IPS-18a (cell line): ENCODE measurements around the gene HHEX.
"Not testable (repeated sequence)": the region's sequence is repeated elsewhere in the genome, so short reads cannot be mapped to it uniquely, and the experiment has no call there.

ENCODE experiments used
- H3K27ac ChIP-seq: one replicate; pipeline ENCODE4 v1.5.1; 2013; ENCODE audit warnings: low read length
- H3K27me3 ChIP-seq: one replicate; pipeline ENCODE4 v1.6.1; 2013; ENCODE audit warnings: mild to moderate bottlenecking, low read length; ENCODE audit not compliant: control insufficient read depth, insufficient read depth
- H3K36me3 ChIP-seq: one replicate; pipeline ENCODE4 v1.6.1; 2013; ENCODE audit warnings: low read depth, low read length; ENCODE audit not compliant: control insufficient read depth
- H3K4me1 ChIP-seq: one replicate; pipeline ENCODE4 v1.6.1; 2013; ENCODE audit warnings: low read depth, low read length; ENCODE audit not compliant: control insufficient read depth
- H3K4me3 ChIP-seq: one replicate; pipeline ENCODE4 v1.5.1; 2013; ENCODE audit warnings: low read length
- H3K9ac ChIP-seq: one replicate; pipeline ENCODE4 v1.6.1; 2013; ENCODE audit warnings: mild to moderate bottlenecking, low read length, moderate library complexity
- H3K9me3 ChIP-seq: one replicate; pipeline ENCODE4 v1.6.1; 2013; ENCODE audit warnings: low read depth, low read length; ENCODE audit not compliant: control insufficient read depth

Gene HHEX

DNA sequence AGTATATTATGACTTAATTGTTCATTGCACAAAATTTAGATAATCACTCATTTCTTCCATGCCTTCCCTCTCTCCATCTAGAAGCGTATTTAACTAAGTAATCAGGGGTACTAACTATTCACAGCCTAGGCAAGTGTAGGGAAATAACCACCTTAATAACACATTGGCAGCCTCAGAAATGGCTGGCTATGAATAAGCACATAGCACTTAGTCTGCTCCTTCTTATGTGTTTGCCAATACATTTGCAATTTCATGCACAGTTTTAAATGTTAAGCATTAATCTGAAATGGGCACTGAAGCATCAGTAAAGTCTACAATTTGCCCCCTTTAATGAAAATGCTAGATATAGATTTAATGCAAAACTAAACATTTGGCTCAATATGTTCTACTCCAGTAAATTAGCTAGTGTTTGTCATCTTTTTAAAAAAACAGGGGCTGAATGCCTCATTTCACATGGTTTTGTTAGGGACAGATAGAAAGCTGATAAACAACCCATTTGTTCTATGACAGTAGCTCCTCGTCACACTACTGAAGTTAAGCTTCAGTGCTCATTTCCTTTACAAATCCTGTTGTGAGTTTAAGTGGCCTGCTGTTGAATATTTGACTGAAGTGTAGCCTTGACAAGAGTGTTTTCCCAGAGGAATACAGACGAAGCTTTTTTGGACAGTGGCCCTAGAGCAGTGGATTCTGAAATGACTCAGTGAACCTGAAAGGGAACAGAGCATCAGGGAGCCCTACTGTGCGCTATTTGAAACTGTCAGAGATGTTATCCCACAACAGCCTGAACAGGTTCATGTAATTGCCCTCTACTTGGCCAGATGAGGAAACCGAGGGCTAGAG is 30.5 kb downstream of the HHEX start:
- H3K9me3 ChIP-seq: no peaks in the 10 kb centered on the region
- no peak overlapping the region for H3K9ac ChIP-seq
- no peaks in the 10 kb centered on the region for H3K27me3 ChIP-seq
- no peak overlapping the region for H3K4me3 ChIP-seq
- H3K36me3 ChIP-seq: no peaks in the 10 kb centered on the region
- no peak overlapping the region for H3K27ac ChIP-seq
- H3K4me1 ChIP-seq: no peaks in the 10 kb centered on the region

DNA sequence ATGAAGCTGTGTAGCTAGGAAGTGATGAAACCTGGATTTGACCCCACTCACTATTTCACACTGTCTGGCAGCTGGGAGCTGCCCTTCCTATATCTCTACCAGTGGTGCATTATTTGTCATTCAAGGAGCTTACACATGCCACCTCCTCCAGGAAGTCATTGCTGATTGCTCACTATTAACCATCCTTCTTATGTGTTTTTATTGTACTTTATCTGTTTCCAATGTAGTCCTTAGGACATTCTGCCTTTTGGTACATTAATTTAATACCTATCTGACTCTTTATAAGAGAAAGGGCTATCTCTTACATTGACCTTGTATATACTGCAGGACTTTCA is 31.0 kb downstream of the HHEX start:
- Histone ChIP-seq H3K27ac (no peak overlapping the region), H3K9me3 (no peaks in the 10 kb centered on the region), H3K9ac (no peak overlapping the region), H3K4me1 (no peaks in the 10 kb centered on the region), H3K4me3 (no peak overlapping the region), H3K36me3 (no peaks in the 10 kb centered on the region), H3K27me3 (no peaks in the 10 kb centered on the region)

DNA sequence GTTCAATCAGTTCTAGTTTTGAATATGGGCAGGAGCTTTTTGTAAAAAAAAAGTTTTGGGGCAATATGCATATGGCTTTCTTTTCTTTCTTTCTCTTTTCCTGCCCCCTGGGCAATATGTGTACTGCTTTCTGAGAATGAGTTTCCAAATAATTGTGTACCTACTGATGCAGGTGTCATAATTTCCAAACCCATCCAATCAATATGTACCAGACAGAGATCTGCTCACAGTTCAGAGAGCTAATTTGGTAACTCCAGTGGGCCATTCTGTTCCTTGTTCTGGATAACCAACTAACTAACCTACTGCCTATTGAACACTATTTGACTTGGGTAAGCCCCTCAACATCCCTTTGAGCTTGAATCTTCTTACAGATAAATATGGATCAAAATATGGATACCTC is 32.6 kb downstream of the HHEX start:
- Histone ChIP-seq H3K27me3 (no peaks in the 10 kb centered on the region), H3K9ac (no peak overlapping the region), H3K4me1 (peaks cover 3% of the 10 kb centered on the region), H3K9me3 (no peaks in the 10 kb centered on the region), H3K36me3 (no peaks in the 10 kb centered on the region), H3K27ac (no peak overlapping the region), H3K4me3 (no peak overlapping the region)

DNA sequence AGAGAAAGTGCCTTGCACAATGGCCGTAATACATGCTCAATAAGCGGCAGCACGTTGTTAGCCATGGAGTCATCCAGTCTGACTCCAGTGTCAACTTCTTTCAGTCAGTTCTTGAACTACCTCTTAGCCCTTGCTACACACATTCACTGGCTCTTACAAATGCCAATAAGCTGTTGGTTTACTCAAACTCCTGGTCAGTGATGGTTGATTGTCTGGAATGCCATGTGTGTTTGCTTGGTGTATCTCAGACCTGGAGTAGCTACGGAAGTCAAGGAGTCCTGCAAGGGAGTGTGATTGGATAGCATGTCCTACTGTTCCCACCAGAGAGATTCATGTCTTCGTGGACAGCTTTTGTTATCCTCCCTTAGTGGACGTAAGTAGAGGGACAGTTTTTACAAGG is 37.4 kb downstream of the HHEX start:
- no peak overlapping the region for H3K9ac ChIP-seq
- no peaks in the 10 kb centered on the region for H3K36me3 ChIP-seq
- H3K4me1 ChIP-seq: peaks cover 8% of the 10 kb centered on the region
- no peak overlapping the region for H3K27ac ChIP-seq
- no peaks in the 10 kb centered on the region for H3K27me3 ChIP-seq
- no peaks in the 10 kb centered on the region for H3K9me3 ChIP-seq
- H3K4me3 ChIP-seq: no peak overlapping the region

DNA sequence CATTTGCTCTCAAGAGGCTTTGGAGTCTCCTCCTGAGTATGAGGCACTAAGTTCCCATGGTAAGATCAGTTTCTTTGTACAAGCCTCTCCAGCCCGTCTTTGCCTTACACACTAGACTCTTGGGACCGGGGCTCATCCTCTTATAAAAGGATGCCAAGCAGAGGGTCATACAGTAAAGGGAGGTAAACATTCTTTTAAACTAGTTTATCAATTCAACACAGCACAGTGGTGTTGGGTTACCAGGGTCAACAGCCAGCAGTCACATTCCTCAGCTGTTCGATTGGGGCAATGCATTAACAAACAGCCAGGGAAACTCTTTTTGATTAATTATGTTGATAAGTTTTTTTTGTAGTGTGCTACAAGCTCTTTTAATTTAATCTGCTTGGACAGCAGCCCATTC is 37.8 kb downstream of the HHEX start:
- Histone ChIP-seq H3K4me3 (no peak overlapping the region), H3K9me3 (no peaks in the 10 kb centered on the region), H3K27me3 (no peaks in the 10 kb centered on the region), H3K36me3 (no peaks in the 10 kb centered on the region), H3K9ac (no peak overlapping the region), H3K27ac (no peak overlapping the region), H3K4me1 (peaks cover 8% of the 10 kb centered on the region)

DNA sequence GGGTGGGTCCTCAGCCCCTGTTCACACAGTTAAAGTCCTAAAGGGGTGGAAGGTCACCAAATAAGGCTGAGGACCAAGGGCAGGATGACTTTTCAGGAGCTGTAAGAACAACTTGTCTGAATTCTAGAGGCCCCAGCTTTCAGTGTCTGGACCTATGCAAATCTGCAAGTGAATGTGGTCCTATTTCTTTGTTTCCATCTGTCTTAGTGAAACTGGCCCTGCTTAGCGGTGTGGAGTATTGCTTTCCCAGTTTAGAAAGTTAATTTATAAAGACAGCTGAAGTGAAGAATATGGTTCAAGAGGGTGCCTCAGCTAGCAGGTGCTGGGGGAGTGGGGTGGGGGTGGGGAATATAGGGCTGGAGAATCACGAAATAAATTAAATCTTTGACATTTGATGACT is 40.1 kb downstream of the HHEX start:
- Histone ChIP-seq H3K4me1 (peaks cover 8% of the 10 kb centered on the region), H3K4me3 (no peak overlapping the region), H3K27ac (no peak overlapping the region), H3K9ac (no peak overlapping the region), H3K9me3 (no peaks in the 10 kb centered on the region), H3K27me3 (no peaks in the 10 kb centered on the region), H3K36me3 (no peaks in the 10 kb centered on the region)

DNA sequence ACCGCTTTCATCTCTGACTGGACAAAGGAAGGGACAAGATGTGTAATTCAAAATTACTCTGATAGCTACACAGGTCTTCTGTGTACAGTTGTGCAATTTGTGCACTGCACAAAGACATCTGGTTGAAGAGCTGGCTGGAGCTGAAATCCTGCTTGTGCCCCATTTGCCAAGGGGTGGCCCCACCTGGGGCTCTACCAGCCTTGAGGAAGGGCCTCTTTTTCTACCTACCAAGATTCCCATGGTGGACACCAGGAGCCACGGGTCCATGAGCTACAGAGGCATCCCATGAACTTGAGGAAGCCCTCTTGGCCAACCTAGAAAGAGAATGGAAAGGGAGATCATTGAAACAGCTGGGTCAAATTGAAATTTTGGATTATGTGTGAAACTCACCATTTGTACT is 43.2 kb downstream of the HHEX start:
- no peaks in the 10 kb centered on the region for H3K4me1 ChIP-seq

DNA sequence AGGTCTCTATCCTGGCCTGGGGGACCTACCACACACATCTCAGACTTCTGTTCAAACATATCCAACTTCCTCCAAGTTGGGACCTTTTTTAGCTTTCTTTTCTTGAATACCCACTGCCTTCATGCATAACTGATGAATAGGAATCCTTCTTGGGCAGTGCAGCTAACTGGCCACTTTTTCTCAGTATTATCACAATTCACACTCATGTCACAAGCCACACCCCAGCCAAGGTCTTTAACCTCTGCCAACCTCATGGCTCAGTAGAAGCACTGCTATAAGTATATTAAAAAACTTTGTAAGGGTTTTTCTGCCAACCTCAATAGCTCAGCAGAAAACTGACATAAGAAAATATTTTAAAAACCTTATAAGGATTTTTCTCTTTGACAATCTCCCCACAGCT is 44.5 kb downstream of the HHEX start:
- H3K9ac ChIP-seq: no peak overlapping the region
- no peaks in the 10 kb centered on the region for H3K36me3 ChIP-seq
- H3K4me3 ChIP-seq: no peak overlapping the region
- no peaks in the 10 kb centered on the region for H3K27me3 ChIP-seq
- no peak overlapping the region for H3K27ac ChIP-seq
- H3K4me1 ChIP-seq: no peaks in the 10 kb centered on the region
- H3K9me3 ChIP-seq: no peaks in the 10 kb centered on the region

More for the DNA sequence above, 43.2 kb downstream of the HHEX start:
- no peak overlapping the region for H3K4me3 ChIP-seq
- H3K27ac ChIP-seq: no peak overlapping the region
- no peaks in the 10 kb centered on the region for H3K36me3 ChIP-seq
- H3K27me3 ChIP-seq: no peaks in the 10 kb centered on the region
- no peak overlapping the region for H3K9ac ChIP-seq
- no peaks in the 10 kb centered on the region for H3K9me3 ChIP-seq

DNA sequence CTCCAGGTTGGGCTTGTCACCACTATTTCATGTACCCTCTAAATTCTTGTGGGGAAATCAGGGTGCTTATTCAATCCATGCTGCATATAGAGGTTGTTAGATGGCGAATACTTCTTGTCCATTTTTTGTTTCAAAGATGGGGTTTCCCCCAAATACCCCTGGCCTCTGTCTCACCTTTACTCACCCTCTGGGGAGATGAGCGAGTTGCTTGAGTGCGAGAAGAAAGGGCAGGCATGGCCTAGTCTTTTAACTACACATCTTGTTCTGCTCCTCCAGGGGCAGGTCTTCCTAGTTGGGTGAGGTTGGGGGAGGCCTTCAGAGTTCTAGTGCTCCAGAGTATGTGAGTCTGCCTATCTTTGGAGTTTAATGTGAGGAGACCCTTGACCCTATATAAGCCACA is 46.2 kb downstream of the HHEX start:
- Histone ChIP-seq H3K9me3 (no peaks in the 10 kb centered on the region), H3K36me3 (no peaks in the 10 kb centered on the region), H3K27me3 (no peaks in the 10 kb centered on the region), H3K4me3 (no peak overlapping the region), H3K4me1 (no peaks in the 10 kb centered on the region), H3K9ac (no peak overlapping the region), H3K27ac (no peak overlapping the region)

DNA sequence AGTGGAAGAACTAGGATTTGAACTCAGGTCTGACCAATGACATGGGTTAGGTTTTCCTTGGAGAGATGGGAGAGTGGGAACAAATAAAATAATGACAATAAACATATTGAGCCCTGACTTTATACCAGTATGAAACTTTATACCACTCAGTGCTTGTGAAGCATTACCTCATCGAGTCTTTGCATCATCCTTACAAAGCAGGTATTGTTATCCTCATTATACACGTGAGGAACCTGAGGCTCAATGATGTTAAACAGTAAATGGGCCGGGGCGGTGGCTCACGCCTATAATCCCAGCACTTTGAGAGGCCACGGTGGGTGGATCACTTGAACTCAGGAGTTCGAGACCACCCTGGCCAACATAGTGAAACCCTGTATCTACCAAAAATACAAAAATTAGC is 47.7 kb downstream of the HHEX start:
- no peak overlapping the region for H3K9ac ChIP-seq
- H3K9me3 ChIP-seq: no peaks in the 10 kb centered on the region
- H3K4me3 ChIP-seq: no peak overlapping the region
- no peaks in the 10 kb centered on the region for H3K4me1 ChIP-seq
- no peaks in the 10 kb centered on the region for H3K27me3 ChIP-seq
- H3K36me3 ChIP-seq: no peaks in the 10 kb centered on the region
- no peak overlapping the region for H3K27ac ChIP-seq

DNA sequence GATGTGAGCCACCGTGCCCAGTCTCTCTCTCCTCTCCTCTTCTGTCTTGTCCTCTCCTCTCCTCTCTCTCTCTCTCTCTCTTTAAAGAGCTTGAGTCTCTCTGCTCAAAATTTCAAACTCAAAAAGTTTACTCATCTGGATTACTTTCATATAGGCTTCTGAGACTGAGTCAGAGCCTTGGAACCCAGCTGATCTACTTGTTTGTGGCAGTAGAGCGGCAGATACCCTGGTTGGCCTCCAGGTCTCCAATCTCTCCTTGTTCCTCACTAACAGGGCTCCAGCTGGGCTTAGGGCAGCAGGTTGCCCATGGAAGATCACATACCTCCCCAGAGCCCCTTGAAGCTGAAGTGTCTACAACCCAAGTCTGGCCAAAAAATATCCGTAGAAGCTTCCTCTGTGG is 51.0 kb downstream of the HHEX start:
- H3K27ac ChIP-seq: no peak overlapping the region
- H3K4me3 ChIP-seq: no peak overlapping the region
- H3K9ac ChIP-seq: no peak overlapping the region
- H3K9me3 ChIP-seq: no peaks in the 10 kb centered on the region
- no peaks in the 10 kb centered on the region for H3K27me3 ChIP-seq
- H3K36me3 ChIP-seq: no peaks in the 10 kb centered on the region
- no peaks in the 10 kb centered on the region for H3K4me1 ChIP-seq

DNA sequence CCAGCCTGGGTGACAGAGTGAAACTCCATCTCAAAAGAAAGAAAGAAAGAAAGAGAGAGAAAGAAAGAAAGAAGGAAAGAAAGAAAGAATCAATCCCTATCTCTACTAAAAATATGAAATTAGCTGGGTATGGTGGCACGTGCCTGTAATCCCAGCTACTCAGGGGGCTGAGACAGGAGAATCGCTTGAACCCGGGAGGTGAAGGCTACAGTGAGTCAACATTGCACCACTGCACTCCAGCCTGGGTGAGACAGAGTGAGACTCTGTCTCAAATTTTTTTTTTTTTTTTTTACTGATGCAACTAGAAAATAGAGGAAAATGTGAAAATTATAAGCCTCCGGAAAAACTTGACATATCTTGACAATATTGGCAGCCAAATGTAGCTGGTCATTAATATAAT is 52.0 kb downstream of the HHEX start:
- H3K27me3 ChIP-seq, H3K9me3 ChIP-seq, H3K36me3 ChIP-seq, H3K27ac ChIP-seq, H3K4me1 ChIP-seq, H3K9ac ChIP-seq, H3K4me3 ChIP-seq: not testable (repeated sequence)
